ENCODE results near the gene SPECC1.

GRCh38 chr17:20284022-20284421, 274.9 kb downstream of the SPECC1 start:
- TF ChIP-seq CTCF (IDR thresholded peaks at IDR 0.05), result no peak
- no peak for TF ChIP-seq POLR2A (IDR thresholded peaks at IDR 0.05)
